ENCODE results near the gene UBE3D. TPM values are rescaled to one million over a fixed set of nuclear protein-coding genes. Genes with fewer than 3 reads are reported as not detected.

The UBE3D gene
- total and polyA plus RNA-seq, 2 of the 8 experiments (the other 6 are each of a cell fraction or from before 2014, with no cell fraction given), result 5.7 to 16.3 TPM

GRCh38 chr6:83096791-83097190 lies 31.1 kb upstream of the UBE3D start:
- Histone ChIP-seq H3K27ac (ENCODE audit: low read depth, low read length) (no peak overlapping the region), H2AK5ac (ENCODE audit: low read depth, low read length) (no peak overlapping the region), H2AFZ (ENCODE audit: low read length) (no peak overlapping the region), H3K14ac (ENCODE audit: insufficient read length) (no peak overlapping the region), H3K9ac (replicated peaks in 1 of 4; ENCODE audit: extremely low read depth in 1 of 4, low read depth in 3 of 4, low read length in 3 of 4) (no peak overlapping the region), H2BK5ac (ENCODE audit: low read depth, low read length) (no peak overlapping the region), H4K8ac (ENCODE audit: extremely low read depth, insufficient read depth, low read length) (no peak overlapping the region), H4K91ac (replicated peaks; ENCODE audit: insufficient read length, low read length) (no peak overlapping the region), H3K4ac (replicated peaks; ENCODE audit: insufficient read length, low read depth, low read length) (no peak overlapping the region), H2BK12ac (ENCODE audit: low read depth, low read length) (no peak overlapping the region), H3K27me3 (replicated peaks in 1 of 4; ENCODE audit: control insufficient read depth in 3 of 4, extremely low read depth in 1 of 4, insufficient read depth in 3 of 4, low read length in 3 of 4) (no peaks in the 10 kb centered on the region), H4K5ac (ENCODE audit: insufficient read length, low read depth, low read length) (no peak overlapping the region), H3K36me3 (ENCODE audit: control insufficient read depth in 2 of 4, insufficient read depth in 4 of 4, low read length in 3 of 4) (peaks cover 0 to 8% (median 0%) of the 10 kb centered on the region in 4 experiments; a peak in 1 of 8 replicates), H3K18ac (ENCODE audit: extremely low read depth, low read length) (no peak overlapping the region), H4K20me1 (replicated peaks in 1 of 2; ENCODE audit: control insufficient read depth in 1 of 2, insufficient read depth in 2 of 2, low read length in 2 of 2) (no peaks in the 10 kb centered on the region), H3K79me1 (ENCODE audit: low read depth, low read length) (no peaks in the 10 kb centered on the region), H3K4me3 (ENCODE audit: extremely low read depth in 1 of 4, insufficient read depth in 2 of 4, low read depth in 3 of 4, low read length in 4 of 4) (no peak overlapping the region), H3K4me2 (ENCODE audit: insufficient read depth in 1 of 2, low read depth in 2 of 2, low read length in 2 of 2) (no peak overlapping the region), H3K56ac (replicated peaks; ENCODE audit: insufficient read length, low read depth, low read length) (no peak overlapping the region), H3K23me2 (ENCODE audit: low read depth, low read length) (no peaks in the 10 kb centered on the region), H3K23ac (ENCODE audit: insufficient read length) (no peak overlapping the region), H2BK15ac (ENCODE audit: low read length) (no peak overlapping the region), H3K79me2 (ENCODE audit: control insufficient read depth in 1 of 2, insufficient read depth in 2 of 2, low read length in 2 of 2) (peaks cover 0 to 6% of the 10 kb centered on the region in 2 experiments; a peak in 2 of 4 replicates), H2BK20ac (ENCODE audit: low read length) (no peak overlapping the region), H2BK120ac (replicated peaks; ENCODE audit: low read depth, low read length) (no peak overlapping the region), H3K4me1 (replicated peaks in 1 of 4; ENCODE audit: control insufficient read depth in 3 of 4, insufficient read depth in 4 of 4, low read length in 3 of 4) (no peaks in the 10 kb centered on the region), H3K9me3 (ENCODE audit: insufficient read depth in 2 of 2, low read depth in 1 of 2, low read length in 1 of 2) (no peaks in the 10 kb centered on the region)
- CTCF ChIA-PET (ENCODE audit: partially characterized antibody), result interaction anchor here (2.2 kb wide), 1 partner anchor 29 kb away, joined by 12 read pairs; the partner anchor contains the start of gene DOP1A
- TF ChIP-seq CTBP2 (IDR thresholded peaks at IDR 0.05; ENCODE audit: borderline replicate concordance, insufficient read depth, insufficient read length, low read length) (no peak), JUN (IDR thresholded peaks at IDR 0.05; ENCODE audit: low read depth, low read length) (no peak), KDM1A (IDR thresholded peaks at IDR 0.05; ENCODE audit: borderline replicate concordance, low read length) (no peak)
- 92% methylated on average over 2 of the region's 2 CpGs; no CpG with 5 or more reads in 1 of the 2 experiments for WGBS, 2 experiments (ENCODE audit: extremely low coverage in 1 of 2, insufficient coverage in 1 of 2, insufficient read length in 1 of 2, insufficient replicate concordance in 2 of 2, low coverage in 1 of 2, low lambda C conversion rate in 2 of 2, missing lambda C conversion rate in 1 of 2)
- POLR2A ChIA-PET (ENCODE audit: partially characterized antibody), result no interaction called here
- no peak for FAIRE-seq
- DNase-seq (ENCODE audit: low read depth in 1 of 2, low spot score in 2 of 2), result no peak

Measured in H1 (cell line).